Coronary artery (tissue), 2 donors: ENCODE results near the gene MAP6.
A peak's percentile ranks its signal among the peaks of the same experiment; 100 is the strongest.

Experiments used
- DNase-seq: peaks from one replicate; pipeline ENCODE4 v3.0.0-alpha.2; 2017; ENCODE audit warnings: low spot score
- H3K27ac ChIP-seq, 2 donors: fragments of 200-600 bp; sonication (generic); one replicate each; pipeline ENCODE4 v1.5.1; 2016 to 2019
- H3K4me3 ChIP-seq: fragments of 200-600 bp; sonication (generic); 2 replicates; pipeline ENCODE4 v1.5.1; 2016; ENCODE audit warnings: mild to moderate bottlenecking, moderate library complexity
- CTCF ChIP-seq: fragments of 200-600 bp; sonication (generic); IDR thresholded peaks from one replicate; pipeline ENCODE4 v1.5.1; 2019; ENCODE audit warnings: antibody characterized with exemption

Gene MAP6

GRCh38 chr11:75644370-75644769 lies 24.5 kb downstream of the MAP6 start:
- Histone ChIP-seq H3K4me3 (no peak overlapping the region), H3K27ac (no peak overlapping the region)
- no peak for DNase-seq
- no peak for TF ChIP-seq CTCF

GRCh38 chr11:75642402-75643113 lies 26.3 kb downstream of the MAP6 start:
- Histone ChIP-seq H3K27ac (no peak overlapping the region), H3K4me3 (no peak overlapping the region)
- TF ChIP-seq CTCF = no peak
- DNase-seq = no peak

GRCh38 chr11:75639762-75640181 lies 29.1 kb downstream of the MAP6 start:
- Histone ChIP-seq H3K27ac (peak overlapping the region in 1 of 2 donors; percentile 13), H3K4me3 (peak overlapping the region; percentile 51)
- no peak for DNase-seq
- TF ChIP-seq CTCF = no peak

GRCh38 chr11:75637998-75638397 lies 30.8 kb downstream of the MAP6 start:
- no peak for TF ChIP-seq CTCF
- DNase-seq = no peak
- Histone ChIP-seq H3K4me3 (no peak overlapping the region), H3K27ac (no peak overlapping the region)

- no peak for TF ChIP-seq CTCF
- Histone ChIP-seq H3K4me3 (peak overlapping the region; percentile 0), H3K27ac (peak overlapping the region; percentile 27 to 62)
- no peak for DNase-seq
These were observed 33.6 kb downstream of the MAP6 start for GRCh38 chr11:75635066-75635862.

GRCh38 chr11:75633409-75634066 lies 35.3 kb downstream of the MAP6 start:
- Histone ChIP-seq H3K27ac (no peak overlapping the region), H3K4me3 (no peak overlapping the region)
- TF ChIP-seq CTCF = no peak
- no peak for DNase-seq
